ENCODE results near the gene TMEM52. TPM values are rescaled to one million over a fixed set of nuclear protein-coding genes. Genes with fewer than 3 reads are reported as not detected.

The TMEM52 gene
- polyA plus RNA-seq, 3 donors = 2.3 TPM; not detected in 2

DNA sequence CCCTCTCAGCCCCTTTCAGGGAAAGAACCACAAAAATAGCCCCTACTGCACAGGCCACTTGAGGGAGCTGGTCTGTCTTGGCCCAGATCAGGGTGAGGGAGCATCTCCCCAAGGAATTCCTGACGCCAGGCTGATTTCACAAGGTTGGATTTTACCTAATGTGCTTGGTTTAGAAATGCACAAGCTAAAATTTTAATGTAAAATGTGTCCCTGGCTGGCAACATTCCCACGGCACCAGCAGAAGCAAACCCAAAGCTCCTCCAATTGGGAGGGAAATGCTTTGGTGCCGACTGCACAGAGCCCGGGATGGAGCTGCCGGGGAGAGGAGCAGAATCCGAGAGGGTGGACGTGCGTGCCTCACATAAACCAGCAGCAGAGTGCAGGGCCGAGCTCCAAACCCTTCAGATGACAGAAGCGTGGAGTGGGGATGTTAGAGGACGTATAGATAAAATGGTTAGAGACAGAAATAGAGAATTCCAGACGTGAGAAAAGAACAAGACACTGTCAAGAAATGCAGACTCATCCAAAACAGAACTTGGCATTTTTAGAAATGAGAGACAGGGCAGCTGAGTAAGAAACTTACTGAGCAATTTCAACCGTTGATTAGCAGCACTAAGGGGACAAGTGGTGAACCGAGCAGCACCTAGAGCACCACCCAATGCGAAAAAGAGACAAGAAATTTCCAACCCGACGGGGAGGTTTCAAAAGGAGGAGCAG is 41.6 kb upstream of the TMEM52 start:
- no peak overlapping the region for H3K4me3 ChIP-seq (replicated peaks in 1 of 3; ENCODE audit: low read depth in 2 of 3, low read length in 3 of 3)
- H3K27ac ChIP-seq (ENCODE audit: low read depth in 1 of 2, low read length in 2 of 2) = no peak overlapping the region
- Mint-ChIP-seq H3K36me3 (no peaks in the 10 kb centered on the region), H3K4me3 (peak overlapping the region in 1 of 2 donors; percentile 37), H3K9me3 (peaks cover 0 to 3% (median 0%) of the 10 kb centered on the region in 7 donors), H3K27me3 (ENCODE audit: low read depth in 3 of 3) (peaks cover 17 to 36% (median 19%) of the 10 kb centered on the region in 3 donors), H3K4me1 (no peaks in the 10 kb centered on the region), H3K27ac (no peak overlapping the region)
- H3K4me1 ChIP-seq (ENCODE audit: control insufficient read depth in 1 of 2, insufficient read depth in 2 of 2, low read length in 2 of 2) = peaks cover 6 to 8% of the 10 kb centered on the region in 2 donors
- no peak overlapping the region for H2AFZ ChIP-seq (ENCODE audit: insufficient read depth, low read depth, low read length, poor library complexity, severe bottlenecking)
- H4K20me1 ChIP-seq (ENCODE audit: insufficient read depth, low read length) = no peaks in the 10 kb centered on the region
- TF ChIP-seq, protein P1, sequence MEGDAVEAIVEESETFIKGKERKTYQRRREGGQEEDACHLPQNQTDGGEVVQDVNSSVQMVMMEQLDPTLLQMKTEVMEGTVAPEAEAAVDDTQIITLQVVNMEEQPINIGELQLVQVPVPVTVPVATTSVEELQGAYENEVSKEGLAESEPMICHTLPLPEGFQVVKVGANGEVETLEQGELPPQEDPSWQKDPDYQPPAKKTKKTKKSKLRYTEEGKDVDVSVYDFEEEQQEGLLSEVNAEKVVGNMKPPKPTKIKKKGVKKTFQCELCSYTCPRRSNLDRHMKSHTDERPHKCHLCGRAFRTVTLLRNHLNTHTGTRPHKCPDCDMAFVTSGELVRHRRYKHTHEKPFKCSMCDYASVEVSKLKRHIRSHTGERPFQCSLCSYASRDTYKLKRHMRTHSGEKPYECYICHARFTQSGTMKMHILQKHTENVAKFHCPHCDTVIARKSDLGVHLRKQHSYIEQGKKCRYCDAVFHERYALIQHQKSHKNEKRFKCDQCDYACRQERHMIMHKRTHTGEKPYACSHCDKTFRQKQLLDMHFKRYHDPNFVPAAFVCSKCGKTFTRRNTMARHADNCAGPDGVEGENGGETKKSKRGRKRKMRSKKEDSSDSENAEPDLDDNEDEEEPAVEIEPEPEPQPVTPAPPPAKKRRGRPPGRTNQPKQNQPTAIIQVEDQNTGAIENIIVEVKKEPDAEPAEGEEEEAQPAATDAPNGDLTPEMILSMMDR (IDR thresholded peaks at IDR 0.05) = no peak
- H3K4me2 ChIP-seq (replicated peaks; ENCODE audit: extremely low read depth, low read length, poor library complexity, severe bottlenecking) = no peak overlapping the region
- intact Hi-C loops (cut with micrococcal nuclease) = loop anchor here (5.0 kb wide), 2 partner anchors 82 to 87 kb away; no protein-coding TSS in a partner anchor
- H3K79me2 ChIP-seq (ENCODE audit: insufficient read depth, low read length) = no peaks in the 10 kb centered on the region
- WGBS (ENCODE audit: insufficient coverage) = 68% methylated on average over 13 of the region's 17 CpGs
- DNase-seq = no peak
- no peaks in the 10 kb centered on the region for H3K36me3 ChIP-seq (replicated peaks in 1 of 2; ENCODE audit: control insufficient read depth in 1 of 2, insufficient read depth in 2 of 2, low read length in 2 of 2)
- no peaks in the 10 kb centered on the region for H3K9me3 ChIP-seq (replicated peaks in 1 of 2; ENCODE audit: control insufficient read depth in 1 of 2, insufficient read depth in 1 of 2, low read length in 2 of 2)
- H3K27me3 ChIP-seq (ENCODE audit: control insufficient read depth in 2 of 2, insufficient read depth in 2 of 2, low read length in 2 of 2) = peaks cover 0 to 6% of the 10 kb centered on the region in 2 donors
- H3K9ac ChIP-seq (ENCODE audit: insufficient read depth, low read length, poor library complexity, severe bottlenecking) = no peak overlapping the region

DNA sequence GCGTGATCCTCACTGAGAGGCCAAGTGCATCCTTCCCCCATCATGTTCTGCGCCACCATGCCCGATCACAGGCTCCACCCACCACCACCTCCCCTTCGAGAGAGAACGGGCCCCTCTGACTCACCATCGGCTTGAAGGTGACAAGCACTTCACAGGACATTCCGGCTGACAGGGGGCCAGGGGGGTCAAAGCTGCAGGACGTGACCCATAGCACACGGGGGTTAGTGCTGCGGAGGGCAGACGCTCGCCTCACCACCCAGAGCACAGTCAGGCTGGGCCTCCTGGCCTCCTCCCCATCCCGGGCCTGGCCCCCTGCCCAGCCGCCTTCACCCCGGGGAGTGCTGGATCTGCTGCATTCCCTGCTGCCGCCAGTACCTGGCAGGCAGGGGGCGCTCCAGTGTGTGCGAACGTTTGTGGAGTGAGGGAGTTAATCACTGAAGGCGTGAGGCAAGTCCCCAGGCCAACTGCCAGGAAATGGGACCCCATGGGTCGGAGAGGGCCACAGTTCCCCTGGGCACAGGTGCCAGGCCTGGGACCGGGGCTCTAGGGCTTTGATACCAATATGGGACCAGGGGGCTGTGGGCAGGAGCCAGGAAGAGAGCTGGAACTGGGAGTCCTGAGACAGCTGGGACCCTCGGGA is 40.9 kb upstream of the TMEM52 start:
- H3K27me3 Mint-ChIP-seq (ENCODE audit: low read depth in 3 of 3) = peaks cover 17 to 33% (median 18%) of the 10 kb centered on the region in 3 donors
- H4K20me1 ChIP-seq (ENCODE audit: insufficient read depth, low read length) = no peaks in the 10 kb centered on the region
- H3K27ac ChIP-seq (ENCODE audit: low read depth in 1 of 2, low read length in 2 of 2) = no peak overlapping the region
- H3K36me3 ChIP-seq (replicated peaks in 1 of 2; ENCODE audit: control insufficient read depth in 1 of 2, insufficient read depth in 2 of 2, low read length in 2 of 2) = no peaks in the 10 kb centered on the region
- DNase-seq = peak; percentile 33 to 63 (median 40)
- H3K4me3 ChIP-seq (replicated peaks in 1 of 3; ENCODE audit: low read depth in 2 of 3, low read length in 3 of 3) = no peak overlapping the region
- H3K9me3 ChIP-seq (replicated peaks in 1 of 2; ENCODE audit: control insufficient read depth in 1 of 2, insufficient read depth in 1 of 2, low read length in 2 of 2) = peaks cover 0 to under 1% of the 10 kb centered on the region in 2 donors
- H3K4me1 Mint-ChIP-seq = peaks cover under 1% of the 10 kb centered on the region
- no peak overlapping the region for H3K4me2 ChIP-seq (replicated peaks; ENCODE audit: extremely low read depth, low read length, poor library complexity, severe bottlenecking)
- WGBS (ENCODE audit: insufficient coverage) = 4% methylated on average over 16 of the region's 23 CpGs
- no peaks in the 10 kb centered on the region for H3K36me3 Mint-ChIP-seq
- H2AFZ ChIP-seq (ENCODE audit: insufficient read depth, low read depth, low read length, poor library complexity, severe bottlenecking) = no peak overlapping the region
- peaks cover under 1 to 4% (median 2%) of the 10 kb centered on the region in 7 donors for H3K9me3 Mint-ChIP-seq
- no peaks in the 10 kb centered on the region for H3K79me2 ChIP-seq (ENCODE audit: insufficient read depth, low read length)
- H3K9ac ChIP-seq (ENCODE audit: insufficient read depth, low read length, poor library complexity, severe bottlenecking) = no peak overlapping the region
- TF ChIP-seq, protein P1 (IDR thresholded peaks at IDR 0.05) = peak; percentile 75
- no peak overlapping the region for H3K27ac Mint-ChIP-seq
- H3K27me3 ChIP-seq (ENCODE audit: control insufficient read depth in 2 of 2, insufficient read depth in 2 of 2, low read length in 2 of 2) = peaks cover 0 to 3% of the 10 kb centered on the region in 2 donors
- H3K4me3 Mint-ChIP-seq = no peak overlapping the region
- H3K4me1 ChIP-seq (ENCODE audit: control insufficient read depth in 1 of 2, insufficient read depth in 2 of 2, low read length in 2 of 2) = peaks cover 6 to 8% of the 10 kb centered on the region in 2 donors
- intact Hi-C loops (cut with micrococcal nuclease) = loop anchor here (5.0 kb wide), 2 partner anchors 82 to 87 kb away; no protein-coding TSS in a partner anchor
